B cell (primary cell): ENCODE measurements around the gene SYCP2. TPM values are rescaled to one million over a fixed set of nuclear protein-coding genes. Genes with fewer than 3 reads are reported as not detected.

Experiments used
- ATAC-seq: fragments of 200-7000 bp; cut with Tn5 transposase; one replicate; pipeline ENCODE4 v1.10.0; 2021; ENCODE audit warnings: low read depth, mild to moderate bottlenecking, moderate number of reproducible peaks, moderate library complexity
- CTCF ChIA-PET: fragments of 350-600 bp; sonication (Branson Sonifier 250); formaldehyde crosslinking; loops from one replicate; lab custom pipeline; 2021; ENCODE audit warnings: antibody characterized with exemption, inconsistent platforms; lab: Charles Lee
- POLR2A ChIA-PET: fragments of 350-600 bp; sonication (Branson Sonifier 250); formaldehyde crosslinking; loops from one replicate; lab custom pipeline; 2021; ENCODE audit warnings: antibody characterized with exemption; lab: Charles Lee
- DNase-seq: peaks from one replicate; pipeline ENCODE4 v3.0.0; 2013
- H2AFZ ChIP-seq: 2 replicates; pipeline ENCODE4 v1.6.1; 2012; ENCODE audit warnings: mild to moderate bottlenecking, low read depth, low read length; ENCODE audit not compliant: insufficient read depth, poor library complexity, severe bottlenecking
- H3K27ac ChIP-seq, 2 donors: 1 replicate in 1 of 2; 2 replicates in 1 of 2; pipeline ENCODE4 v1.5.1; 2012 to 2013; ENCODE audit warnings: low read length in 2 of 2, mild to moderate bottlenecking in 2 of 2, moderate library complexity in 1 of 2
- H3K27me3 ChIP-seq, 4 experiments: fragments of 200-600 bp in 1 of 4; sonication (generic) in 1 of 4; replicated peaks in 1 of 4; 1 replicate in 2 of 4; 2 replicates in 2 of 4; pipeline versions ENCODE4 v1.6.1 to v1.7.0; 2013 to 2016; ENCODE audit warnings: low read length in 3 of 4, mild to moderate bottlenecking in 2 of 4, mixed read lengths in 1 of 4, moderate library complexity in 1 of 4; ENCODE audit not compliant: insufficient read depth in 4 of 4, control insufficient read depth in 3 of 4; ENCODE audit errors: control extremely low read depth in 1 of 4
- H3K36me3 ChIP-seq, 2 experiments: replicated peaks in 1 of 2; 1 replicate in 1 of 2; 2 replicates in 1 of 2; pipeline versions ENCODE4 v1.6.1 to v1.7.1; 2013; ENCODE audit warnings: low read length in 1 of 2; ENCODE audit not compliant: insufficient read depth in 2 of 2, control insufficient read depth in 1 of 2; ENCODE audit errors: control extremely low read depth in 1 of 2, extremely low read depth in 1 of 2
- H3K4me1 ChIP-seq, 2 donors: fragments of 200-600 bp in 1 of 2; sonication (generic) in 1 of 2; 1 replicate in 1 of 2; 2 replicates in 1 of 2; pipeline versions ENCODE4 v1.5.1 to v1.6.1; 2013 to 2017; ENCODE audit warnings: low read length in 2 of 2; ENCODE audit not compliant: control insufficient read depth in 2 of 2, insufficient read depth in 2 of 2
- H3K4me2 ChIP-seq: replicated peaks from 2 replicates; pipeline ENCODE3; 2012; ENCODE audit warnings: mild to moderate bottlenecking, low read depth, low read length; ENCODE audit not compliant: poor library complexity, severe bottlenecking
- H3K4me3 ChIP-seq, 5 experiments: fragments of 200-600 bp in 1 of 5; sonication (generic) in 1 of 5; 1 replicate in 3 of 5; 2 replicates in 2 of 5; pipeline versions ENCODE4 v1.5.1 to v1.7.0; 2011 to 2016; ENCODE audit warnings: low read length in 4 of 5, mild to moderate bottlenecking in 4 of 5, low read depth in 2 of 5, control low read depth in 1 of 5, moderate library complexity in 1 of 5; ENCODE audit not compliant: insufficient read depth in 1 of 5; ENCODE audit errors: control extremely low read depth in 1 of 5, extremely low read depth in 1 of 5
- H3K79me2 ChIP-seq: fragments of 200-600 bp; sonication (generic); one replicate; pipeline ENCODE4 v1.6.0; 2016; ENCODE audit warnings: low read length; ENCODE audit not compliant: control insufficient read depth, insufficient read depth
- H3K9ac ChIP-seq: fragments of 200-600 bp; sonication (generic); 2 replicates; pipeline ENCODE4 v1.6.1; 2017; ENCODE audit warnings: mild to moderate bottlenecking, low read length, moderate library complexity
- H3K9me3 ChIP-seq, 3 donors: one replicate each; pipeline versions ENCODE4 v1.6.1 to v1.7.1; 2013; ENCODE audit warnings: low read length in 2 of 3; ENCODE audit not compliant: control insufficient read depth in 2 of 3, insufficient read depth in 1 of 3; ENCODE audit errors: control extremely low read depth in 1 of 3
- H4K20me1 ChIP-seq: 2 replicates; pipeline ENCODE4 v1.6.0; 2012; ENCODE audit warnings: mild to moderate bottlenecking, low read length; ENCODE audit not compliant: insufficient read depth, control insufficient read depth, poor library complexity, severe bottlenecking
- H3K27ac Mint-ChIP-seq: one replicate; pipeline ENCODE4 v1.8.0; 2021; ENCODE audit warnings: mixed read lengths
- H3K27me3 Mint-ChIP-seq: one replicate; pipeline ENCODE4 v1.8.0; 2021; ENCODE audit warnings: mixed read lengths
- H3K4me1 Mint-ChIP-seq: one replicate; pipeline ENCODE4 v1.8.0; 2021; ENCODE audit warnings: mixed read lengths
- H3K4me3 Mint-ChIP-seq: one replicate; pipeline ENCODE4 v1.8.0; 2021; ENCODE audit warnings: mixed read lengths
- H3K9me3 Mint-ChIP-seq: one replicate; pipeline ENCODE4 v1.8.0; 2022; ENCODE audit warnings: mixed read lengths; ENCODE audit not compliant: insufficient read depth
- CTCF ChIP-seq: fragments of 200-600 bp; IDR thresholded peaks from one replicate; pipeline ENCODE4 v1.8.0; 2022; ENCODE audit warnings: antibody characterized with exemption, mild to moderate bottlenecking
- EZH2 ChIP-seq: IDR thresholded peaks from 2 replicates; pipeline ENCODE4 v1.6.1; 2012; ENCODE audit warnings: borderline replicate concordance, low read depth, mild to moderate bottlenecking, moderate library complexity, low read length; ENCODE audit not compliant: insufficient read depth, poor library complexity, severe bottlenecking
- WGBS: methylation state at CpG from one replicate; pipeline ENCODE4 v1.1.5; 2013; ENCODE audit warnings: missing lambda C conversion rate; ENCODE audit not compliant: insufficient coverage; 5-methylcytosine and 5-hydroxymethylcytosine counted together
- intact Hi-C: fragments of 100-400 bp; cut with micrococcal nuclease; formaldehyde crosslinking; loops from one replicate; pipeline ENCODE4 v1.10.0; 2022
- polyA plus RNA-seq: library from polyadenylated mRNA; depleted of rRNA; stranded (reverse); fragments of >200 nt; gene quantifications from 2 replicates; pipeline ENCODE4 v1.2.3, GENCODE V29; 2012
- total RNA-seq, 2 donors: library from RNA; stranded (reverse); fragments of 120-200 nt in 1 of 2; gene quantifications; 1 replicate in 1 of 2; 2 replicates in 1 of 2; pipeline versions ENCODE4 v1.2.3 to v1.2.4, GENCODE V29; 2013 to 2022

Gene SYCP2
- total and polyA plus RNA-seq, 2 donors (not counting 1 experiment from before 2014, with no cell fraction given) = 0.98 to 4.5 TPM

- intact Hi-C loops = no loop called here
- no peak for TF ChIP-seq CTCF
- TF ChIP-seq EZH2 = no peak
- Histone ChIP-seq H3K9me3 (no peaks in the 10 kb centered on the region), H3K4me1 (no peaks in the 10 kb centered on the region), H3K27ac (no peak overlapping the region), H3K79me2 (no peaks in the 10 kb centered on the region), H3K4me3 (no peak overlapping the region), H3K9ac (no peak overlapping the region), H3K27me3 (no peaks in the 10 kb centered on the region), H3K4me2 (no peak overlapping the region), H3K36me3 (no peaks in the 10 kb centered on the region), H2AFZ (no peak overlapping the region), H4K20me1 (no peaks in the 10 kb centered on the region)
- H3K4me3 Mint-ChIP-seq = no peak overlapping the region
- ChIA-PET CTCF (interaction anchor here (1.2 kb wide), 1 partner anchor 15 kb away, joined by 3 read pairs; no protein-coding TSS in a partner anchor), POLR2A (no interaction called here)
- 100% methylated on average over 1 of the region's 3 CpGs for WGBS
- ATAC-seq (no peak), DNase-seq (no peak)
- H3K27ac Mint-ChIP-seq = no peak overlapping the region
- no peaks in the 10 kb centered on the region for H3K9me3 Mint-ChIP-seq
- no peaks in the 10 kb centered on the region for H3K4me1 Mint-ChIP-seq
- H3K27me3 Mint-ChIP-seq = peaks cover 22% of the 10 kb centered on the region
Observed at GRCh38 chr20:59866338-59866737, 67.1 kb downstream of the SYCP2 start.

DNA sequence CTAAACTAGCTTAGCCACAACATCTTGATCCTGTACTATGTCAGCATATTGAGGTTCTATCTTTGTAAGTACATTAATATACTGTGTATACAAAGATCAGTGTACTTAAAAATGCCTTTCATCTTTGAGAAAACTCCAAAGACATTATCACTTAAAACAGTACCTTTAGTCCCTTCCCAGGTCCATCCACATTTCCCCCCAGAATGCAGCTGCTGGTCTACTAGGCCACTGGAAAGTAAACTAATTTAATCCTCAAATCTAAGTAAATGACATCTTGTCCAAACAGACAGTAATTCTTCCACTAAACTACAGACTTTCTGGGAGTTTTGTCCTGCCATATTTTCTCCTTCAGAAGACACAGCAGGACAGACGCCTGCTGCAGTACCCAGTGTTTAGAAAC, 68.7 kb downstream of the SYCP2 start:
- Histone ChIP-seq H3K4me3 (no peak overlapping the region), H3K9ac (no peak overlapping the region), H3K4me1 (no peaks in the 10 kb centered on the region), H2AFZ (no peak overlapping the region), H3K9me3 (no peaks in the 10 kb centered on the region), H3K36me3 (no peaks in the 10 kb centered on the region), H3K27me3 (no peaks in the 10 kb centered on the region), H3K79me2 (no peaks in the 10 kb centered on the region), H3K27ac (no peak overlapping the region), H3K4me2 (no peak overlapping the region), H4K20me1 (no peaks in the 10 kb centered on the region)
- DNase-seq = no peak
- POLR2A ChIA-PET = no interaction called here
- no peaks in the 10 kb centered on the region for H3K9me3 Mint-ChIP-seq
- TF ChIP-seq CTCF (no peak), EZH2 (no peak)
- no peaks in the 10 kb centered on the region for H3K4me1 Mint-ChIP-seq
- no peak overlapping the region for H3K4me3 Mint-ChIP-seq
- no peak overlapping the region for H3K27ac Mint-ChIP-seq
- CTCF ChIA-PET = interaction anchor here (1.5 kb wide), 1 partner anchor 15 kb away, joined by 6 read pairs; no protein-coding TSS in a partner anchor
- 100% methylated on average over 1 of the region's 1 CpG for WGBS
- intact Hi-C loops = no loop called here
- no peak for ATAC-seq
- H3K27me3 Mint-ChIP-seq = peaks cover 27% of the 10 kb centered on the region
